ENCODE measurements around the gene LHX3.

The LHX3 gene

DNA sequence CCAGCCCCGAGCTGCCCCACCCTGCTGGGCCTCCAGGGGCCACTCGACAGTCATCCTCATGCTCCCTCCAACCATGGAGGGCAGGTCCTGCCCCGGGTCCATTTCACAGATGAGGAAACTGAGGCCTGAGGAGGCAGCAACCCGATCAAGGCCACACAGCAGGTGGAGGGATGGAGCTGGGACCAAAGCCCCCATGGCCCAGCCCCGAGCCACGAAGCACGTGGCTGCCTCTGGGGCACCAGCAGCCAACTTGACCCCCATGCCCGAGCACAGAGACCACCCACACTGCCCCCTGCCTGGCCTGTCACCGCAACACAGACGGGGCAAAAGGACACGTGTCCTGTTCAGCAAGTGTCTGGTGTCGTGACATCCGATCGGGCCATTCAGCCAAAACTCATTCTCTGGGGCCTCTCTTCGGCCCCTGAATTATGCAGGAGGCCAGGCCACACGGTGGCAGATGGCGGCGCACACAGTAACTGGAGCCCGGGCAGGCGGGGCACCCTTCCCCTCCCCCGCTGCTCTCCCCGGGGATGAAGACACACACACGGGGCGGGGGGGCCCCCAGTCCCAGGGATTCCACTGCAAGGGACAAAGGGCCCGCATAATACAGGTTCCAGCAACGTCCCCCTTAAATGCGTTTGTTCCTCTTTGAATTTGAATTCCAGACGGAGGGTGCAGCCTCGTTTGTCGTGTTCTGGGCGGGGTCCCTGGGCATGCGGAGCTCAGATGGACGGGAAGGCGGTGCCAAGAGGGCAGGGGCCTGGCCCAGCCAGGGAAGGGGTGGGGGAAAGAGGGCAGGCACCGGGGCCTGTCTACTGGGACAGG is 56.8 kb downstream of the LHX3 start:
- DNase-seq (ENCODE audit: low spot score) = no peak
- no peak overlapping the region for H3K4me3 ChIP-seq
- TF ChIP-seq, protein P1, sequence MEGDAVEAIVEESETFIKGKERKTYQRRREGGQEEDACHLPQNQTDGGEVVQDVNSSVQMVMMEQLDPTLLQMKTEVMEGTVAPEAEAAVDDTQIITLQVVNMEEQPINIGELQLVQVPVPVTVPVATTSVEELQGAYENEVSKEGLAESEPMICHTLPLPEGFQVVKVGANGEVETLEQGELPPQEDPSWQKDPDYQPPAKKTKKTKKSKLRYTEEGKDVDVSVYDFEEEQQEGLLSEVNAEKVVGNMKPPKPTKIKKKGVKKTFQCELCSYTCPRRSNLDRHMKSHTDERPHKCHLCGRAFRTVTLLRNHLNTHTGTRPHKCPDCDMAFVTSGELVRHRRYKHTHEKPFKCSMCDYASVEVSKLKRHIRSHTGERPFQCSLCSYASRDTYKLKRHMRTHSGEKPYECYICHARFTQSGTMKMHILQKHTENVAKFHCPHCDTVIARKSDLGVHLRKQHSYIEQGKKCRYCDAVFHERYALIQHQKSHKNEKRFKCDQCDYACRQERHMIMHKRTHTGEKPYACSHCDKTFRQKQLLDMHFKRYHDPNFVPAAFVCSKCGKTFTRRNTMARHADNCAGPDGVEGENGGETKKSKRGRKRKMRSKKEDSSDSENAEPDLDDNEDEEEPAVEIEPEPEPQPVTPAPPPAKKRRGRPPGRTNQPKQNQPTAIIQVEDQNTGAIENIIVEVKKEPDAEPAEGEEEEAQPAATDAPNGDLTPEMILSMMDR (IDR thresholded peaks at IDR 0.05) = no peak
- no peak overlapping the region for H3K27ac ChIP-seq

DNA sequence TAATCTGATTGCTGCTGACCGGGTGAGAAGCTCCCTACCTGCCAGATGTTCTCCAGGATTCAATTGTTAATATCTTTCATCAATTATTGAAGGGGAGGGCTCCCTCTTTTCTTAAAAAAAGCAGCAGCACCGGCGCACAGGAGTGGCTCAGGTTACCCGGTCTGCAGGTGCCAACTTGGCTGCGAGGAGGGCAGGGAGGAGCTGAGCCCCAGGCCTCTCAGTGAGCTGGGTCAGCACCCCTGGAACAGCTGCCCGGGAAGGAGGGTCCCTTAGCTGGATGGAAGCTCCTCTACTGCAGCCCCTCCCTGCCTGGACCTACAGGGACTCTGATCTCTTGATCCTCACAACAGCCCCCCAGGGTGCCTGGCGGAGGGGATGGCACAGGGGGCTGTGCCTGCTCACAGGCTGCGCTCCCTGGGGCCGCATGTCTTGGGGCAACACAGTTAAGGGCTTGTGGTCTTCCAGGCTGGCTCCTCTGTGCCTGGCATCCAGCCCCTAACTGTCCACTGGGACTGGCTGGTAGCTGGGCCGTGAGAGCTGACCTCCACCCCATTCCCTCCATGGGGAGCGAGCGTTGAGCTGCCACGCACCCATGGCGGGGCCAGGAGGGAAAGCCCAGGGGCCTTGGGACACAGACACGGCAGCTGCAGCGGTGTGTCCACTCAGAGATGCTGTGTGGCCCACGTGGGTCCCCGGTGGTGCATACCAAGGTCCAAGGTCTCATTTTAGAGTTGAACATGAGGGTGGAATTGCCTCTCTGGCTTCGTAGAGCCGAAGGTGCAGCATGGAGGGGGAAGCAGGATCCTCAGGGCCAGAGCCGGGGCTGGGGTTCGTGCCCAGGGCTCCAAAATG is 57.7 kb downstream of the LHX3 start:
- DNase-seq (ENCODE audit: low spot score) = no peak

More for the DNA sequence above, 57.7 kb downstream of the LHX3 start:
- Histone ChIP-seq H3K4me3 (no peak overlapping the region), H3K27ac (no peak overlapping the region)
- TF ChIP-seq, protein P1 (IDR thresholded peaks at IDR 0.05) = no peak
